Activated CD4-positive, alpha-beta T cell treated with anti-CD3 and anti-CD28 coated beads for 1 hour (primary cell): Measurements from ENCODE around the gene AKAP6.

Source experiments
- DNase-seq: peaks from one replicate; pipeline ENCODE4 v3.0.0-alpha.2; 2020

AKAP6 gene

DNA sequence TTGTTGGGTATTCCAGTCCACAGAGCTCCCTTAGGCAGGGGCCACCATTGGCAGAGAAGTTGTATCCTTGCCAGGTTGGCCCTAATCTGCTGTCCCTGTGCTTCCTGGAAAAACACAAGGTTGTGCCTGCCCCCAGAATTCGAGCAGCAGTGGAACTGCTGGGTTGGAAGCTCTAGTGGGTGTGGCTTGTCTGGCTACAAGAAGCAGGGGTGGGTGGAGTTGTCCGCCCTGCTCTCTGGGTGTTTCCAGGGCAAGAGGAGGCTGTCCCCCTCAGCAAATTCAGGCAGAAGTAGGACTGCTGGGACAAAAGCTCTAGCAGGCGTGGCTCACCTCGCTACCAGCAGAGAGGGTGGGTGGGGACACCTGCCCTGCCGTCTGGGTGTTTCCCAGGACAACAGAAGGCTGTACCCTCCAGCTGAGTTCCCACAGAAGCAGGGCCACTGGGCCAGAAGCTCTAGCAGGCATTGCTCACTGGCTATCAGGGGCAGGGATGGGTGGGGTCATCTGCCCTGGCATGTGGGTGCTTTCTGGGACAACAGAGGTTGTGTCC lies 536.8 kb downstream of the AKAP6 start:
- DNase-seq = no peak

- no peak for DNase-seq
Measured at GRCh38 chr14:32883188-32883587, 554.1 kb downstream of the AKAP6 start.
